Lower leg skin (tissue), 4 donors: ENCODE measurements around the gene NUMA1. TPM values are rescaled to one million over a fixed set of nuclear protein-coding genes. Genes with fewer than 3 reads are reported as not detected.

ENCODE experiments used
- DNase-seq, 2 donors: peaks; one replicate each; pipeline ENCODE4 v3.0.0-alpha.2; 2019; ENCODE audit warnings: low spot score in 2 of 2
- H3K4me3 ChIP-seq: fragments of 200-600 bp; sonication (generic); 2 replicates; pipeline ENCODE4 v1.5.1; 2017; ENCODE audit warnings: mild to moderate bottlenecking, low read depth; ENCODE audit not compliant: poor library complexity, severe bottlenecking
- POLR2A ChIP-seq, 2 donors: fragments of 450-650 bp; IDR thresholded peaks; one replicate each; pipeline ENCODE4 v1.6.1; 2016 to 2017; ENCODE audit warnings: antibody characterized with exemption in 2 of 2, mild to moderate bottlenecking in 1 of 2, moderate library complexity in 1 of 2
- WGBS, 2 donors: methylation state at CpG; one replicate each; pipeline ENCODE4 v1.1.5; 2018; 5-methylcytosine and 5-hydroxymethylcytosine counted together
- intact Hi-C: fragments of 100-400 bp; cut with DNase I; formaldehyde crosslinking; loops from one replicate; pipeline ENCODE4 v1.15.0; 2023; ENCODE audit warnings: low total_unique reads
- total RNA-seq, 4 donors: library from RNA; depleted of rRNA; stranded (reverse); fragments of >200 nt; gene quantifications; one replicate each; pipeline ENCODE4 v1.1.0, GENCODE V29; 2016
- TF ChIP-seq, protein P1 (sequence below), 3 donors: fragments of 450-650 bp; IDR thresholded peaks; one replicate each; pipeline ENCODE4 v1.5.1; 2016; ENCODE audit warnings: antibody characterized with exemption in 3 of 3, mild to moderate bottlenecking in 3 of 3, moderate library complexity in 2 of 3

The NUMA1 gene
- total RNA-seq, 4 donors from 2014 or later, result 356 to 592 (median 409) TPM

DNA sequence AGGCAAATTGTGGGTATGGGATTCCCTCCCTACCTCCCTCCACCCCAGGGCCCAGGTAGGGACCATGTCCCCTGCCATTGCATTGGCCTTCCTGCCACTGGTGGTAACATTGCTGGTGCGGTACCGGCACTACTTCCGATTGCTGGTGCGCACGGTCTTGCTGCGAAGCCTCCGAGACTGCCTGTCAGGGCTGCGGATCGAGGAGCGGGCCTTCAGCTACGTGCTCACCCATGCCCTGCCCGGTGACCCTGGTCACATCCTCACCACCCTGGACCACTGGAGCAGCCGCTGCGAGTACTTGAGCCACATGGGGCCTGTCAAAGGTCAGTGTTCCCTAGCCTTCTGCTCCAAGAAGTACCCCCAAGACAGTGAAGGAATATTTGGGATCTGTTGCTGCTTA is 25.5 kb upstream of the NUMA1 start, which contains the start of gene TOMT:
Gene TOMT (plus strand): TSS at position 37 of the 400 bp plus-strand sequence. CDS start 28 bp downstream, at position 65.
- intact Hi-C loops, result no loop called here
- 92 to 98% methylated on average over 13 to 14 of the region's 14 CpGs for WGBS, 2 donors
- no peak within 1 kb of the TSS for H3K4me3 ChIP-seq
- no peak for DNase-seq
- TF ChIP-seq, protein P1, sequence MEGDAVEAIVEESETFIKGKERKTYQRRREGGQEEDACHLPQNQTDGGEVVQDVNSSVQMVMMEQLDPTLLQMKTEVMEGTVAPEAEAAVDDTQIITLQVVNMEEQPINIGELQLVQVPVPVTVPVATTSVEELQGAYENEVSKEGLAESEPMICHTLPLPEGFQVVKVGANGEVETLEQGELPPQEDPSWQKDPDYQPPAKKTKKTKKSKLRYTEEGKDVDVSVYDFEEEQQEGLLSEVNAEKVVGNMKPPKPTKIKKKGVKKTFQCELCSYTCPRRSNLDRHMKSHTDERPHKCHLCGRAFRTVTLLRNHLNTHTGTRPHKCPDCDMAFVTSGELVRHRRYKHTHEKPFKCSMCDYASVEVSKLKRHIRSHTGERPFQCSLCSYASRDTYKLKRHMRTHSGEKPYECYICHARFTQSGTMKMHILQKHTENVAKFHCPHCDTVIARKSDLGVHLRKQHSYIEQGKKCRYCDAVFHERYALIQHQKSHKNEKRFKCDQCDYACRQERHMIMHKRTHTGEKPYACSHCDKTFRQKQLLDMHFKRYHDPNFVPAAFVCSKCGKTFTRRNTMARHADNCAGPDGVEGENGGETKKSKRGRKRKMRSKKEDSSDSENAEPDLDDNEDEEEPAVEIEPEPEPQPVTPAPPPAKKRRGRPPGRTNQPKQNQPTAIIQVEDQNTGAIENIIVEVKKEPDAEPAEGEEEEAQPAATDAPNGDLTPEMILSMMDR (IDR thresholded peaks at IDR 0.05), result no peak
- TF ChIP-seq POLR2A (IDR thresholded peaks at IDR 0.05), result no peak

DNA sequence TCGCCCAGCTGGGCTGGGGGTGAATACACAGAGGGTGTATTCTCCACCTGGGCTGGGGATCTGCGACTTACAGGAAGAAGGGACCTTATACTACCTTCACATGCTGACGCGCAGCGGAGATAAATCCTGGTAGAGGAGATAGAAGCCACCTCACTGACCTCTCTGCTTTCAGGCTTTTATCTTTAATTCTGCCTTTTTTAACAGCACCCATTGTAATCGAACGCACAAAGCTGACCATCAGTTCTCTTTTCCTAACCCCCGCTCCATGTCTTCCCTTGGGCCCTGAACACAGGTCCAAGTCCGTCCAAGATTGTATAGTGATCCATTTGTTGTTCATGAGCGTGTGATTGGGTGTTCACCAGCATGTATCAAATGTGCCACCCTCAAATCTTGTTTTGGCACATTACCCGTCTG is 23.4 kb upstream of the NUMA1 start:
- no peak for DNase-seq
- no peak overlapping the region for H3K4me3 ChIP-seq
- 78 to 84% methylated on average over 11 of the region's 11 CpGs for WGBS, 2 donors
- TF ChIP-seq, protein P1 (IDR thresholded peaks at IDR 0.05), result no peak
- TF ChIP-seq POLR2A (IDR thresholded peaks at IDR 0.05), result no peak
- intact Hi-C loops, result no loop called here

DNA sequence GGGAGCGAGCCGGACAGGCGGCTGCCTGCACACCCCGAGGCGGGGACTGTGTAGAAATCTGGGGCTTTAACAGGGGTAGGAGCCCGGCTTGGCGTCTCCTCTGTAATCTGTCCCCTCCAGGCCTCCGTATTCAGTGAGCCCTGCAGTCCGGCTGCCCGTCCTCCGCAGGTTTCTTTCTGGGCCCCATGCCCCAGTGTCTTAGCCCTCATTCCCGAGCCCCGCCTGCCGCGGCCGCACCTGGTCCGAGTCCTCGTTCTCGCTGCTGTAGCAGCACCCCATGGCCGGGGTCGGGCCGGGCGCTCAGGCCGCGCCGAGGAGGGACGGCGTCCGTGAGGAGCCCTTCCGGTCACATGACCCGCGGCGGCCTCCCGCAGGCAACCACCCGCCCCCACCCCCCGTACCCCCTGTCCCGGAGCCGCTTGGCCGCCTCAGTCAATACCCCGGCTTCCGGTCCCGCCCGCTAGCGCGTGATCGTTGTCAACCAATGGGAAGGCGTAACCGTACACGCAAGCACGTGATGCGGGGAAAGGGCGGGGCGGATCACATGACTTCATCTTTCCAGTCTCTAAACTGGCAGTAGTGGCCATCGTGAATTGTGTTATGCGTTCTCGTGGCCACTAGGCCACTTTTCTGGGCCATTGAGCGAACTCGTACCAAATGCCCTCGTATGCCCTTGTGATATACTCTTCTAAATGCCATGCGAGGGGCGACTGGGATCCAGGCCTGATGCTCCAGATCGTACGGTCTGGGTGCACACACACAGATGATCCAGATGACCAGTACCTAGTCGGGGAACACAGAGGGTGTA is 22.8 kb upstream of the NUMA1 start, which contains the start of gene LAMTOR1:
Gene LAMTOR1 (minus strand): TSS at position 352 of the 808 bp plus-strand sequence. CDS start 73 bp downstream, at position 279.
- TF ChIP-seq POLR2A (IDR thresholded peaks at IDR 0.05), result peak in 1 of 2 donors; percentile 24
- TF ChIP-seq, protein P1 (IDR thresholded peaks at IDR 0.05), result no peak
- intact Hi-C loops, result no loop called here
- peak; percentile 100 for DNase-seq
- peak within 1 kb of the TSS; percentile 68 for H3K4me3 ChIP-seq
- 3% methylated on average over 39 to 55 of the region's 64 CpGs for WGBS, 2 donors

DNA sequence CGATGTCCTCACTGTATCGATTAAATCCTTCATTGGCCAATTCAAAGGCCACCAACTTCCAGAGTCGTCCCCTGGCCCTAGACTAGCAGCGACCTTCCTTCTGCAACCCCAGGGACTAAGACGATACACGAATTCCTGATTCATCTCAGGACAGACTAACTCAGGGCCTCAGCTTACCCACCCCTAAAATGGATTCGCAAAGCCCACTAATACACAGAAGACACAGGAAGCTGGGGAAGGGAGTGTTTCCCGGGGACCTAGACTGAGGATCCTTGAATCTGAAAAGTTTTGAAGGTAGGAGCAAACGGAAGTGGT is 22.2 kb upstream of the NUMA1 start:
- H3K4me3 ChIP-seq, result peak overlapping the region; percentile 68
- 1 to 2% methylated on average over 9 of the region's 9 CpGs for WGBS, 2 donors
- no peak for DNase-seq
- no peak for TF ChIP-seq POLR2A (IDR thresholded peaks at IDR 0.05)
- TF ChIP-seq, protein P1 (IDR thresholded peaks at IDR 0.05), result no peak
- intact Hi-C loops, result no loop called here

DNA sequence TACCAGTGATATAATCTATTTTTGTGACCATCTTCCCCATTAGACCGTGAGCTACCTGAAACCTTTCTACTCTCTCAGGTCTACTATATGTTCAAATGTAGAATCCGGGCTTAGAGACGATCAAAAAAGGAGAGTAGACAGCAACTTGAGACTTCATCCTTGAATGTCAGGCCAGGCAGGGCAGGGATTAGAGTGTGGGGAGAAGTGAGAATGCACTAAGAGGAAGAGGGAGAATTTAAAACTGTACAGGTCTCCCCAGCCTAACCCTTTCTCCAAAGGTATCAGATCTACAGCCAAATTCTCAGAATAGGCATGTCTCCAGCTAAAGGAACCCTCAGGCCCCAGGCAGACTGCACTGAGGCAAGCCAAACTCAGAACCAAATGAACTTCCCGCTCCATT is 21.8 kb upstream of the NUMA1 start:
- intact Hi-C loops, result no loop called here
- 30 to 31% methylated on average over 4 of the region's 4 CpGs for WGBS, 2 donors
- H3K4me3 ChIP-seq, result no peak overlapping the region
- TF ChIP-seq, protein P1 (IDR thresholded peaks at IDR 0.05), result no peak
- TF ChIP-seq POLR2A (IDR thresholded peaks at IDR 0.05), result no peak
- DNase-seq, result no peak
